GM18909 (cell line): Measurements from ENCODE around the gene HACD3.
"Not testable (repeated sequence)": the region's sequence is repeated elsewhere in the genome, so short reads cannot be mapped to it uniquely, and the experiment has no call there.

Source experiments
- ATAC-seq: cut with Tn5 transposase; IDR thresholded peaks from one replicate; pipeline ENCODE4 v1.9.1; 2021; ENCODE audit warnings: mild to moderate bottlenecking; ENCODE audit not compliant: unreplicated experiment, poor library complexity

HACD3 gene

GRCh38 chr15:65541231-65541820 lies 11.1 kb downstream of the HACD3 start:
- no peak for ATAC-seq

- ATAC-seq: no peak
Measured at GRCh38 chr15:65547841-65548240, 17.6 kb downstream of the HACD3 start.

- ATAC-seq: not testable (repeated sequence)
Measured at GRCh38 chr15:65549288-65549687, 19.0 kb downstream of the HACD3 start.

- ATAC-seq: no peak
Measured at GRCh38 chr15:65550681-65551098, 20.4 kb downstream of the HACD3 start.

- ATAC-seq: no peak
Measured at GRCh38 chr15:65551183-65551582, 20.9 kb downstream of the HACD3 start.

- not testable (repeated sequence) for ATAC-seq
Measured at GRCh38 chr15:65552851-65553250, 22.6 kb downstream of the HACD3 start.

- ATAC-seq: no peak
Measured at GRCh38 chr15:65553691-65554090, 23.4 kb downstream of the HACD3 start.

- no peak for ATAC-seq
Measured at GRCh38 chr15:65556622-65557021, 26.4 kb downstream of the HACD3 start.

- ATAC-seq: no peak
Measured at GRCh38 chr15:65558336-65558735, 28.1 kb downstream of the HACD3 start.

GRCh38 chr15:65558997-65559760 lies 28.9 kb downstream of the HACD3 start:
- ATAC-seq: no peak

GRCh38 chr15:65559941-65560340 lies 29.7 kb downstream of the HACD3 start:
- no peak for ATAC-seq

GRCh38 chr15:65561934-65562333 lies 31.7 kb downstream of the HACD3 start:
- ATAC-seq: no peak

GRCh38 chr15:65569728-65570127 lies 39.5 kb downstream of the HACD3 start:
- no peak for ATAC-seq

- ATAC-seq: no peak
Measured at GRCh38 chr15:65571971-65572370, 41.7 kb downstream of the HACD3 start.

GRCh38 chr15:65576664-65577063 lies 46.4 kb downstream of the HACD3 start:
- no peak for ATAC-seq

- no peak for ATAC-seq
Measured at GRCh38 chr15:65577129-65577996, 47.1 kb downstream of the HACD3 start.

- ATAC-seq: no peak
Measured at GRCh38 chr15:65578904-65579728, 48.9 kb downstream of the HACD3 start.

- no peak for ATAC-seq
Measured at GRCh38 chr15:65579762-65580161, 49.5 kb downstream of the HACD3 start.

GRCh38 chr15:65580287-65580686 lies 50.0 kb downstream of the HACD3 start:
- no peak for ATAC-seq

GRCh38 chr15:65583701-65584100 lies 53.4 kb downstream of the HACD3 start:
- ATAC-seq: no peak
